Neural cell (in vitro differentiated cells): Measurements from ENCODE around the gene CYSRT1. TPM values are rescaled to one million over a fixed set of nuclear protein-coding genes. Genes with fewer than 3 reads are reported as not detected.

Experiments
- H2AFZ ChIP-seq: fragments of 200-600, 300-800 bp; sonication (generic), shearing (Covaris generic); 2 replicates; pipeline ENCODE4 v1.6.0; 2014; ENCODE audit warnings: low read depth, mild to moderate bottlenecking, antibody characterized with exemption, low read length, moderate library complexity
- H3F3A ChIP-seq: fragments of 200-600 bp; shearing (Covaris generic); 2 replicates; pipeline ENCODE4 v1.6.1; 2016; ENCODE audit warnings: mild to moderate bottlenecking, moderate library complexity, mixed read lengths, antibody characterized with exemption, low read length; ENCODE audit not compliant: insufficient read depth, poor library complexity, severe bottlenecking
- H3K27ac ChIP-seq: fragments of 200-600, 300-800 bp; sonication (generic), shearing (Covaris generic); 2 replicates; pipeline ENCODE4 v1.5.1; 2014; ENCODE audit warnings: mild to moderate bottlenecking, low read length, moderate library complexity
- H3K27me3 ChIP-seq: fragments of 300-800, 200-600 bp; sonication (generic), shearing (Covaris generic); 2 replicates; pipeline ENCODE4 v1.6.0; 2014; ENCODE audit warnings: mild to moderate bottlenecking, low read depth, low read length, moderate library complexity; ENCODE audit not compliant: insufficient read depth
- H3K36me3 ChIP-seq: fragments of 300-800, 200-600 bp; sonication (generic), shearing (Covaris generic); 2 replicates; pipeline ENCODE4 v1.5.1; 2014; ENCODE audit warnings: mild to moderate bottlenecking, antibody characterized with exemption, low read length, moderate library complexity; ENCODE audit not compliant: insufficient read depth
- H3K4me2 ChIP-seq: fragments of 300-800, 200-600 bp; sonication (generic), shearing (Covaris generic); 2 replicates; pipeline ENCODE4 v1.6.0; 2014; ENCODE audit warnings: mild to moderate bottlenecking, low read length
- H3K4me3 ChIP-seq: fragments of 300-800, 200-600 bp; sonication (generic), shearing (Covaris generic); 2 replicates; pipeline ENCODE4 v1.5.1; 2014; ENCODE audit warnings: mild to moderate bottlenecking, low read length, moderate library complexity
- H3K79me2 ChIP-seq: fragments of 200-600 bp; shearing (Covaris generic); replicated peaks from 2 replicates; pipeline ENCODE4 v1.6.0; 2014; ENCODE audit warnings: mild to moderate bottlenecking, low read length, moderate library complexity; ENCODE audit not compliant: insufficient read depth
- H3K9ac ChIP-seq: fragments of 300-800, 200-600 bp; sonication (generic), shearing (Covaris generic); 2 replicates; pipeline ENCODE4 v1.6.1; 2016; ENCODE audit warnings: mild to moderate bottlenecking, low read length, mixed read lengths
- H3K9me2 ChIP-seq: fragments of 200-600 bp; shearing (Covaris generic); 2 replicates; pipeline ENCODE4 v1.6.1; 2016; ENCODE audit warnings: mild to moderate bottlenecking, low read length, mixed read lengths; ENCODE audit not compliant: insufficient read depth
- H3K9me3 ChIP-seq: fragments of 200-600, 300-800 bp; sonication (generic), shearing (Covaris generic); 2 replicates; pipeline ENCODE4 v1.6.1; 2016; ENCODE audit warnings: mild to moderate bottlenecking, mixed run types, low read length, moderate library complexity, mixed read lengths
- H4K20me1 ChIP-seq: fragments of 200-600 bp; shearing (Covaris generic); 2 replicates; pipeline ENCODE4 v1.6.1; 2016; ENCODE audit warnings: mild to moderate bottlenecking, mixed run types; ENCODE audit not compliant: insufficient read depth
- EP300 ChIP-seq: fragments of 450-650 bp; conservative IDR thresholded peaks from 2 replicates; pipeline ENCODE4 v1.6.1; 2014; ENCODE audit warnings: antibody characterized with exemption, mild to moderate bottlenecking, moderate library complexity; ENCODE audit not compliant: poor library complexity, severe bottlenecking
- EZH2 ChIP-seq: fragments of 200-600, 300-800 bp; shearing (Covaris generic), sonication (generic); IDR thresholded peaks from 2 replicates; pipeline ENCODE4 v1.6.1; 2014; ENCODE audit warnings: antibody characterized with exemption, low read length, borderline replicate concordance, mild to moderate bottlenecking; ENCODE audit not compliant: insufficient read depth, poor library complexity, severe bottlenecking
- MXI1 ChIP-seq: fragments of 450-650 bp; conservative IDR thresholded peaks from 2 replicates; pipeline ENCODE4 v1.6.1; 2014; ENCODE audit warnings: antibody characterized with exemption, mild to moderate bottlenecking; ENCODE audit not compliant: poor library complexity, severe bottlenecking
- POLR2AphosphoS5 ChIP-seq: IDR thresholded peaks from 2 replicates; pipeline ENCODE4 v1.6.1; 2012
- RAD21 ChIP-seq: fragments of 450-650 bp; conservative IDR thresholded peaks from 2 replicates; pipeline ENCODE4 v1.6.1; 2014; ENCODE audit warnings: antibody characterized with exemption, mild to moderate bottlenecking, moderate library complexity
- SMC3 ChIP-seq: fragments of 450-650 bp; conservative IDR thresholded peaks from 2 replicates; pipeline ENCODE4 v1.6.1; 2014; ENCODE audit warnings: antibody characterized with exemption, mild to moderate bottlenecking, moderate library complexity; ENCODE audit not compliant: poor library complexity
- TAF1 ChIP-seq: IDR thresholded peaks from 2 replicates; pipeline ENCODE4 v1.6.1; 2012; ENCODE audit warnings: low read depth
- polyA plus RNA-seq: library from polyadenylated mRNA; depleted of rRNA; stranded (reverse); fragments of >200 nt; gene quantifications from 2 replicates; pipeline ENCODE4 v1.2.3, GENCODE V29; 2014
- TF ChIP-seq, protein P1 (sequence below): IDR thresholded peaks from 2 replicates; pipeline ENCODE4 v1.6.1; 2012; ENCODE audit warnings: borderline replicate concordance
- TF ChIP-seq, protein P2 (sequence below): fragments of 450-650 bp; IDR thresholded peaks from 2 replicates; pipeline ENCODE4 v1.5.1; 2014; ENCODE audit warnings: antibody characterized with exemption, mild to moderate bottlenecking, moderate library complexity; ENCODE audit not compliant: poor library complexity, severe bottlenecking

CYSRT1 gene
- polyA plus RNA-seq, 1 donor from 2014 or later, result 3.3 TPM

DNA sequence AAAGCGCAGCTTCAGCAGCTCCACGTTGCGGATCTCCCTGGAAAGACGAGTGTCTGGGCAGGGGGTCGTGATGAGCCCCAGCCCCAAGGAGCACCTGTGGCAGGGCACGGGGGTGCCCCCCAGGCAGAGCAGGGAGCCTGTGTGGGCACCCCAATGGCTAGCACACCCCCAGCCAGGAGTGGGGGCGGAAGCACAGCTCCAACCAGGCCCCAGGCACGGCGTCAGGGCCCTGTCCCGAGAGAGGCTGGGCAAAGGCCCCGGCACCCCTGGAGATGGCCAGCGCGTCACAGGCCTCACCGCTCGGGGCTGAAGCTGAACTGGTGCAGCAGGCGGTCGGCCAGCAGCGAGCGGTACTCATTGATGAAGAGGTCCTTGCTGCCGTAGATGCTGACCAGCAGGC, 44.5 kb upstream of the CYSRT1 start:
- H3K36me3 ChIP-seq, result no peaks in the 10 kb centered on the region

DNA sequence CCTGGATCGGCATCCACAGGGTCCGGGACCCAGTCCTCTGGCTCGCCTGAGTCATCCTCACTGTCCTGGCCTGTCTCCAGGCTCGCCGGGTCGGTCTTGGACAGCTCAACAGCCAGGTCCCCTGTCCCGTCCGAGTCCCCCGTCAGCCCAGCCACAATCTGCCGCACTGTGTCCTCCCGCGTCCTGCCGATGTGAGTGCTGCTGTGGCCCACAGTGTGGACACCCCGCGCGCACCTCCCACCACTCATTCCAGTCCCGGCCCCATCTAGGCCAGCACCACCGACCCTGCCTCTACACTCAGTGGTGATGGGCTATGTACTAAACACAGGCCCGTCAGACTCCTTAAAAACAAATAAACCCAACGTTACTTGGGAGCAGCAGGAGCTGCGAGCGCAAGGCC, 43.3 kb upstream of the CYSRT1 start:
- no peaks in the 10 kb centered on the region for H4K20me1 ChIP-seq
- H3K9ac ChIP-seq, result no peak overlapping the region
- H2AFZ ChIP-seq, result no peak overlapping the region
- no peak overlapping the region for H3K4me3 ChIP-seq
- H3K36me3 ChIP-seq, result no peaks in the 10 kb centered on the region
- H3K9me3 ChIP-seq, result no peaks in the 10 kb centered on the region
- no peak overlapping the region for H3K4me2 ChIP-seq
- H3K79me2 ChIP-seq, result no peaks in the 10 kb centered on the region
- H3F3A ChIP-seq, result no peaks in the 10 kb centered on the region
- no peaks in the 10 kb centered on the region for H3K9me2 ChIP-seq
- TF ChIP-seq POLR2AphosphoS5, result no peak
- TF ChIP-seq TAF1, result no peak
- TF ChIP-seq, protein P1, sequence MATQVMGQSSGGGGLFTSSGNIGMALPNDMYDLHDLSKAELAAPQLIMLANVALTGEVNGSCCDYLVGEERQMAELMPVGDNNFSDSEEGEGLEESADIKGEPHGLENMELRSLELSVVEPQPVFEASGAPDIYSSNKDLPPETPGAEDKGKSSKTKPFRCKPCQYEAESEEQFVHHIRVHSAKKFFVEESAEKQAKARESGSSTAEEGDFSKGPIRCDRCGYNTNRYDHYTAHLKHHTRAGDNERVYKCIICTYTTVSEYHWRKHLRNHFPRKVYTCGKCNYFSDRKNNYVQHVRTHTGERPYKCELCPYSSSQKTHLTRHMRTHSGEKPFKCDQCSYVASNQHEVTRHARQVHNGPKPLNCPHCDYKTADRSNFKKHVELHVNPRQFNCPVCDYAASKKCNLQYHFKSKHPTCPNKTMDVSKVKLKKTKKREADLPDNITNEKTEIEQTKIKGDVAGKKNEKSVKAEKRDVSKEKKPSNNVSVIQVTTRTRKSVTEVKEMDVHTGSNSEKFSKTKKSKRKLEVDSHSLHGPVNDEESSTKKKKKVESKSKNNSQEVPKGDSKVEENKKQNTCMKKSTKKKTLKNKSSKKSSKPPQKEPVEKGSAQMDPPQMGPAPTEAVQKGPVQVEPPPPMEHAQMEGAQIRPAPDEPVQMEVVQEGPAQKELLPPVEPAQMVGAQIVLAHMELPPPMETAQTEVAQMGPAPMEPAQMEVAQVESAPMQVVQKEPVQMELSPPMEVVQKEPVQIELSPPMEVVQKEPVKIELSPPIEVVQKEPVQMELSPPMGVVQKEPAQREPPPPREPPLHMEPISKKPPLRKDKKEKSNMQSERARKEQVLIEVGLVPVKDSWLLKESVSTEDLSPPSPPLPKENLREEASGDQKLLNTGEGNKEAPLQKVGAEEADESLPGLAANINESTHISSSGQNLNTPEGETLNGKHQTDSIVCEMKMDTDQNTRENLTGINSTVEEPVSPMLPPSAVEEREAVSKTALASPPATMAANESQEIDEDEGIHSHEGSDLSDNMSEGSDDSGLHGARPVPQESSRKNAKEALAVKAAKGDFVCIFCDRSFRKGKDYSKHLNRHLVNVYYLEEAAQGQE, result no peak
- TF ChIP-seq EP300, result no peak
- no peak for TF ChIP-seq EZH2
- no peak for TF ChIP-seq SMC3
- TF ChIP-seq RAD21, result no peak
- TF ChIP-seq MXI1, result no peak
- TF ChIP-seq, protein P2, sequence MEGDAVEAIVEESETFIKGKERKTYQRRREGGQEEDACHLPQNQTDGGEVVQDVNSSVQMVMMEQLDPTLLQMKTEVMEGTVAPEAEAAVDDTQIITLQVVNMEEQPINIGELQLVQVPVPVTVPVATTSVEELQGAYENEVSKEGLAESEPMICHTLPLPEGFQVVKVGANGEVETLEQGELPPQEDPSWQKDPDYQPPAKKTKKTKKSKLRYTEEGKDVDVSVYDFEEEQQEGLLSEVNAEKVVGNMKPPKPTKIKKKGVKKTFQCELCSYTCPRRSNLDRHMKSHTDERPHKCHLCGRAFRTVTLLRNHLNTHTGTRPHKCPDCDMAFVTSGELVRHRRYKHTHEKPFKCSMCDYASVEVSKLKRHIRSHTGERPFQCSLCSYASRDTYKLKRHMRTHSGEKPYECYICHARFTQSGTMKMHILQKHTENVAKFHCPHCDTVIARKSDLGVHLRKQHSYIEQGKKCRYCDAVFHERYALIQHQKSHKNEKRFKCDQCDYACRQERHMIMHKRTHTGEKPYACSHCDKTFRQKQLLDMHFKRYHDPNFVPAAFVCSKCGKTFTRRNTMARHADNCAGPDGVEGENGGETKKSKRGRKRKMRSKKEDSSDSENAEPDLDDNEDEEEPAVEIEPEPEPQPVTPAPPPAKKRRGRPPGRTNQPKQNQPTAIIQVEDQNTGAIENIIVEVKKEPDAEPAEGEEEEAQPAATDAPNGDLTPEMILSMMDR, result no peak
- H3K27me3 ChIP-seq, result no peaks in the 10 kb centered on the region
- no peak overlapping the region for H3K27ac ChIP-seq

More for the DNA sequence above, 44.5 kb upstream of the CYSRT1 start:
- Histone ChIP-seq H3K4me3 (no peak overlapping the region), H3K27ac (no peak overlapping the region), H3K9me3 (no peaks in the 10 kb centered on the region), H3K79me2 (no peaks in the 10 kb centered on the region), H3K9me2 (no peaks in the 10 kb centered on the region), H3F3A (no peaks in the 10 kb centered on the region), H2AFZ (no peak overlapping the region), H4K20me1 (no peaks in the 10 kb centered on the region), H3K4me2 (no peak overlapping the region), H3K9ac (no peak overlapping the region), H3K27me3 (no peaks in the 10 kb centered on the region)
- TF ChIP-seq RAD21, result no peak
- no peak for TF ChIP-seq SMC3
- no peak for TF ChIP-seq EP300
- TF ChIP-seq, protein P2, result no peak
